ENCODE results near the gene REV3L. TPM values are rescaled to one million over a fixed set of nuclear protein-coding genes. Genes with fewer than 3 reads are reported as not detected.
A peak's percentile ranks its signal among the peaks of the same experiment; 100 is the strongest.

REV3L gene
- total RNA-seq, 1 experiment from 2014 or later = 5.3 TPM

DNA sequence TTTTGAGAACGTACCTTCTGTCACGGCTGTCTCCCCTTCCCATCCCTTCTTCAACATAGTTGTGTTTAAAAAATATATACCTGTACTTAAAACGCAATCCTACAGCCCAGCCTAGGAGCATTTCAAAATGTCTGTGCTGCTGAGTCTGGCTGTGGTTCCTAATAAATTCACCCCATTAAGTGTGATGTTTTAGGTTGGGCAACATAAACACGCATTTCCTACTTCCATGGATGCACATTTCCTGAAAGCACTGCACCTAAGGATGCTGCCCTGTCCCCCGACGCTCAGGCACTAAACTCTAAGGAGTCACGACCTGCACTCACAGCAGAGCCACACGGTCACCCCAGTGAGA lies 1.2 kb downstream of the REV3L start:
- no peak overlapping the region for H2AFZ ChIP-seq (ENCODE audit: low read length)
- no peak for DNase-seq
- H3K14ac ChIP-seq (ENCODE audit: insufficient read depth, low read length) = no peak overlapping the region
- peaks cover 11% of the 10 kb centered on the region for H3K23me2 ChIP-seq (ENCODE audit: insufficient read length, low read depth, low read length, poor library complexity, severe bottlenecking)
- no CpG with 5 or more reads among the region's 8 CpGs for WGBS (ENCODE audit: extremely low coverage, insufficient read length, low lambda C conversion rate)
- H4K91ac ChIP-seq (ENCODE audit: insufficient read length, low read depth, low read length) = no peak overlapping the region
- no peak overlapping the region for H2BK12ac ChIP-seq (ENCODE audit: insufficient read length, low read depth, low read length)
- H3K4ac ChIP-seq (ENCODE audit: low read depth, low read length) = no peak overlapping the region
- no peak overlapping the region for H2BK5ac ChIP-seq (ENCODE audit: insufficient read length, low read length)
- peak overlapping the region; percentile 88 to 96 for H3K4me3 Mint-ChIP-seq
- peaks cover 3 to 4% of the 10 kb centered on the region in 2 experiments; a peak in 3 of 5 replicates for H3K9me3 Mint-ChIP-seq
- no peaks in the 10 kb centered on the region for H3K4me1 ChIP-seq (ENCODE audit: insufficient read depth, low read length)
- no peaks in the 10 kb centered on the region for H4K20me1 ChIP-seq (ENCODE audit: control insufficient read depth, insufficient read depth, insufficient read length)
- H3K9ac ChIP-seq (ENCODE audit: extremely low read depth, insufficient read length, low read length) = peak overlapping the region; percentile 25
- peaks cover 0 to 12% (median 8%) of the 10 kb centered on the region in 3 experiments; a peak in 5 of 7 replicates for H3K36me3 Mint-ChIP-seq (ENCODE audit: insufficient read depth in 1 of 3, low read depth in 3 of 3)
- no peak overlapping the region for H3K23ac ChIP-seq (ENCODE audit: insufficient read length, low read depth, low read length)
- no peak overlapping the region for H3K27ac ChIP-seq (ENCODE audit: insufficient read length, low read depth, low read length)
- H2BK15ac ChIP-seq (ENCODE audit: low read depth, low read length) = no peak overlapping the region
- H2BK20ac ChIP-seq (ENCODE audit: low read depth, low read length, poor library complexity, severe bottlenecking) = no peak overlapping the region
- no peaks in the 10 kb centered on the region for H3K79me1 ChIP-seq (ENCODE audit: insufficient read depth, low read depth, low read length, poor library complexity, severe bottlenecking)
- H3K27me3 Mint-ChIP-seq (ENCODE audit: low read depth) = peaks cover 52% of the 10 kb centered on the region
- H3K4me2 ChIP-seq (ENCODE audit: insufficient read depth, insufficient read length, low read length) = peak overlapping the region; percentile 99
- H3T11ph ChIP-seq (ENCODE audit: low read length) = no peak overlapping the region
- no peaks in the 10 kb centered on the region for H3K9me3 ChIP-seq (ENCODE audit: control insufficient read depth, low read depth, low read length)
- no peaks in the 10 kb centered on the region for H3K79me2 ChIP-seq (ENCODE audit: insufficient read depth, low read length)
- no peak for TF ChIP-seq CTCF (conservative IDR thresholded peaks at IDR 0.05)
- peaks cover 23% of the 10 kb centered on the region; the same call in 1 of the 2 replicates for H3K27me3 ChIP-seq (ENCODE audit: insufficient read depth, low read length)
- H3K4me1 Mint-ChIP-seq = peaks cover 39 to 45% of the 10 kb centered on the region in 2 experiments
- H4K8ac ChIP-seq (replicated peaks; ENCODE audit: insufficient read length, low read depth, low read length) = no peak overlapping the region
- H2AK5ac ChIP-seq (ENCODE audit: insufficient read length, low read length) = no peak overlapping the region
- H2BK120ac ChIP-seq (ENCODE audit: low read depth, low read length, poor library complexity, severe bottlenecking) = no peak overlapping the region
- H3K27ac Mint-ChIP-seq = peak overlapping the region in 1 of 3 experiments; percentile 18; a peak in 1 of 7 replicates
- H3K18ac ChIP-seq (ENCODE audit: insufficient read length, low read depth, low read length) = no peak overlapping the region
- H3K56ac ChIP-seq (ENCODE audit: insufficient read length, low read depth, low read length) = no peak overlapping the region
- no peak overlapping the region for H4K5ac ChIP-seq (ENCODE audit: insufficient read length, low read depth, low read length)

Data from H9 (cell line).